NB4 (cell line): ENCODE measurements around the gene CGB1.
"Not testable (repeated sequence)": the region's sequence is repeated elsewhere in the genome, so short reads cannot be mapped to it uniquely, and the experiment has no call there.

Experiments used
- DNase-seq: peaks from one replicate; pipeline ENCODE4 v3.0.0; 2010; ENCODE audit warnings: low read depth
- H3K4me3 ChIP-seq: one replicate; pipeline ENCODE4 v1.5.1; 2011; ENCODE audit warnings: mild to moderate bottlenecking, low read depth, low read length, moderate library complexity
- CTCF ChIP-seq: IDR thresholded peaks from one replicate; pipeline ENCODE4 v1.5.1; 2012; ENCODE audit warnings: low read depth, low read length
- MAX ChIP-seq: IDR thresholded peaks from 2 replicates; pipeline ENCODE4 v1.6.1; 2011; ENCODE audit warnings: low read depth, low read length
- MYC ChIP-seq: IDR thresholded peaks from 2 replicates; pipeline ENCODE4 v1.6.1; 2011; ENCODE audit warnings: low read depth, low read length
- POLR2A ChIP-seq: IDR thresholded peaks from 2 replicates; pipeline ENCODE4 v1.6.1; 2011; ENCODE audit warnings: mild to moderate bottlenecking; ENCODE audit not compliant: insufficient read length; ENCODE audit errors: extremely low read depth

CGB1 gene

GRCh38 chr19:49064029-49064629 is 27.4 kb upstream of the CGB1 start:
- no peak for DNase-seq
- no peak overlapping the region for H3K4me3 ChIP-seq
- no peak for TF ChIP-seq CTCF
- no peak for TF ChIP-seq MYC
- no peak for TF ChIP-seq MAX
- TF ChIP-seq POLR2A: no peak

- TF ChIP-seq CTCF (no peak), POLR2A (no peak), MAX (no peak), MYC (no peak)
- H3K4me3 ChIP-seq: no peak overlapping the region
- DNase-seq: no peak
Measured at GRCh38 chr19:49061445-49061844, 24.8 kb upstream of the CGB1 start.

GRCh38 chr19:49061000-49061399 is 24.3 kb upstream of the CGB1 start:
- no peak overlapping the region for H3K4me3 ChIP-seq
- TF ChIP-seq POLR2A (no peak), MAX (no peak), MYC (no peak)

GRCh38 chr19:49059053-49059452 is 22.4 kb upstream of the CGB1 start:
- H3K4me3 ChIP-seq: no peak overlapping the region
- TF ChIP-seq MYC: no peak
- TF ChIP-seq POLR2A: no peak
- no peak for TF ChIP-seq MAX
- TF ChIP-seq CTCF: no peak
- no peak for DNase-seq

More at GRCh38 chr19:49061000-49061399, 24.3 kb upstream of the CGB1 start:
- DNase-seq: no peak

DNA sequence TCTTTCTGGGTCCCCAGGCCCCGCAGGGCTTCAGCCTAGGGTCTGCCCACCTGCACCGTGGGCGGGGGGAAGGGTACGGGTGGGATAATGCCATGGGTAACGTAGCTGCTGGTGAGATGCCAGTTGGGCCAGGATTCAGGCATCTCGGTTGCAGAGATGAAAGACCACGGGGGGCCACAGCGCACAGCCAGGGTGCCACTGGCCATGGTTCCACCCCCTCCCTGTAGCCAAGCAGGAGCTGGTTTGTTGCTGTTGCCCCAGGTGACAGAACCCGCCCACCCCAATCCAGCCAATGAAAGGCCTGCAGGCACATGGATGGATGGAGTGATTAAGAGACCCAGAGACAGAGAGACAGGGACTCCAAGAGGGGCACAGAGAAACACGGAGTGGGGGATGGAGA is 21.9 kb upstream of the CGB1 start:
- TF ChIP-seq CTCF (no peak), MAX (no peak), POLR2A (no peak), MYC (no peak)
- no peak overlapping the region for H3K4me3 ChIP-seq
- DNase-seq: no peak

DNA sequence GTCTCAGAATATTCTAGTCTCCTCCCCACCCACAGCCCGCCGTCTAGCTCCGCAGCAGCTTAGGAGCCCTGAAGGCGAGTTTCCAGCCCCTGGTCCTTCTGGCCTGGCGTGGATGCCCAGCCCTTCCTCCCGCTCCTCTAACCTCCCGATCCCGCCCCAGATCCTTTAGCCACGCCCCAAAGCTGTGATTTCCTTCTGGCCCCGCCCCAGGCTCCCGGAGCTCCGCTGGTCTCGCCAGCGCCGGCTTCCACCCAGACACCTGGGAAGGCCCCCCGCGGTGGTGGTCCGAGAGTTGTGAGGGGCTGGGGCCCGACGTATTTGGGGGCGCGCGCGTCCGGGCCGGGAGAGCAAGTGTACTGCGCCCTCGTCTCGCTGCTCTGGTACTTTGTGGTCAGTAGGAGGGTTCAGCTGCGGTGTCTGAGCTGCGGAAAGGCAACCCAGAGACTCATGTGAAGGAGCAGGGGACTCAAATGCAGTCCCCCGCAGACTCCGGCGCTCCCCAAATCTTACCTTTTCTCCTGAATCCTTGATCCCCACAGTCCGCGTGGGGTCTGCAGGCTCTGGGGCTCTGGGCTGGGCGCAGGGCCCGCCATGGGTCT is 21.0 kb upstream of the CGB1 start, which contains the start of gene CGB7:
TSS of gene CGB7 (minus strand) at position 114 of the 599 bp plus-strand sequence. CDS start 2,374 bp downstream, outside the sequence.
- no peak for DNase-seq
- no peak for TF ChIP-seq MAX
- no peak for TF ChIP-seq CTCF
- no peak for TF ChIP-seq POLR2A
- no peak for TF ChIP-seq MYC
- no peak within 1 kb of the TSS for H3K4me3 ChIP-seq

DNA sequence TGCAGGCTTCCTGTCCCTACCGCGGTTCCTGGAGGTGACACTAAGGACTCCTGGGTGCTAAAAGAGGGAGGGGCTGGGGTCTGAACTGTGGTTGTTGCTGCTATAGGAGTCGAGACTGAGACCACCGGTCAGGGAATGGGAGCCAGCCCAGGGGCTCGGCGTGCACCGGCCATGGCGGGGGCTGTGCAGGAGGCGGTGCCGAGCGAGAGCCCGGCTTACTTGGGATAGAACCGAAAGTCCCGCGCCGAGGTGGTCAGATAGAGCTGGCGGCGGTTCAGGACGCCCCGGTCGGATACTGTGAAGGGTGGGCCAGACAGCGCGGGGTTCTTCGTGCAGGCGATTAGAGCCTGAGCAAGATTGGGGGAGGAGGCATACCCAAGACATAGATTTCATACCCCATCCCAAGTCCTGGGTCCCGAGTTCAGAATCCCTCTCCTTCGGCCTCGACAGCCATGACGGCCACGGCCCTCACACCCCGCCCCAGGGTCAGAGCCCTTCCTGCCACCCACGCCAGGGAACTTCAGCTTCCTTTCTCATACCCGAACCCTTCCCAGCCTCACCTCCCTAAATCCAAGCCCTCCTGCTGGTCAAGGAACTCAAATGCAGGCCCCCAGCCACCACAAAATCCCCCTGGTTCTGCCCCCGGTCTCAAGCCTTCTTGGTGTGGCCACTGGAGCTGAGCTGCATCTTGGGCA is 20.4 kb upstream of the CGB1 start:
- not testable (repeated sequence) for H3K4me3 ChIP-seq, DNase-seq
